Trophoblast cell (in vitro differentiated cells and primary cell): ENCODE results near the gene NR1I3.

ENCODE experiments used
- DNase-seq, 2 donors: peaks; one replicate each; pipeline ENCODE4 v3.0.0-alpha.2; 2016
- H2AFZ ChIP-seq: 2 replicates; pipeline ENCODE4 v1.6.1; 2013; ENCODE audit warnings: low read length, moderate library complexity, mild to moderate bottlenecking; ENCODE audit not compliant: insufficient read depth, poor library complexity
- H2AK5ac ChIP-seq: 2 replicates; pipeline ENCODE4 v1.6.1; 2013; ENCODE audit warnings: mild to moderate bottlenecking, low read length
- H2BK120ac ChIP-seq: 2 replicates; pipeline ENCODE4 v1.6.1; 2013; ENCODE audit warnings: low read length, mild to moderate bottlenecking, moderate library complexity; ENCODE audit not compliant: insufficient read depth, poor library complexity
- H2BK12ac ChIP-seq: 2 replicates; pipeline ENCODE4 v1.6.1; 2013; ENCODE audit warnings: mild to moderate bottlenecking, low read length, moderate library complexity
- H2BK5ac ChIP-seq: 2 replicates; pipeline ENCODE4 v1.6.1; 2013; ENCODE audit warnings: low read length, low read depth, moderate library complexity, mild to moderate bottlenecking; ENCODE audit not compliant: poor library complexity
- H3K14ac ChIP-seq: 2 replicates; pipeline ENCODE4 v1.6.1; 2013; ENCODE audit warnings: mild to moderate bottlenecking, low read length
- H3K18ac ChIP-seq: 2 replicates; pipeline ENCODE4 v1.6.1; 2013; ENCODE audit warnings: mild to moderate bottlenecking, low read length
- H3K23ac ChIP-seq: 2 replicates; pipeline ENCODE4 v1.6.1; 2013; ENCODE audit warnings: low read length
- H3K27ac ChIP-seq: 2 replicates; pipeline ENCODE4 v1.5.1; 2013; ENCODE audit warnings: low read depth, mild to moderate bottlenecking, inconsistent platforms, low read length, moderate library complexity
- H3K27me3 ChIP-seq: 2 replicates; pipeline ENCODE4 v1.6.1; 2013; ENCODE audit warnings: inconsistent platforms, mild to moderate bottlenecking, low read length, moderate library complexity; ENCODE audit not compliant: insufficient read depth
- H3K36me3 ChIP-seq, 2 experiments: 1 replicate in 1 of 2; 2 replicates in 1 of 2; pipeline ENCODE4 v1.6.1; 2013; ENCODE audit warnings: low read length in 2 of 2, mild to moderate bottlenecking in 2 of 2, moderate library complexity in 1 of 2; ENCODE audit not compliant: insufficient read depth in 2 of 2, control insufficient read depth in 1 of 2
- H3K4ac ChIP-seq: 2 replicates; pipeline ENCODE4 v1.6.1; 2013; ENCODE audit warnings: low read depth, mild to moderate bottlenecking, low read length, moderate library complexity
- H3K4me1 ChIP-seq, 2 experiments: 1 replicate in 1 of 2; 2 replicates in 1 of 2; pipeline ENCODE4 v1.6.1; 2013; ENCODE audit warnings: low read length in 2 of 2, mild to moderate bottlenecking in 2 of 2, moderate library complexity in 1 of 2; ENCODE audit not compliant: insufficient read depth in 2 of 2, control insufficient read depth in 1 of 2
- H3K4me2 ChIP-seq: 2 replicates; pipeline ENCODE4 v1.6.1; 2013; ENCODE audit warnings: inconsistent platforms, mild to moderate bottlenecking, low read length, moderate library complexity
- H3K4me3 ChIP-seq: 2 replicates; pipeline ENCODE4 v1.5.1; 2013; ENCODE audit warnings: mild to moderate bottlenecking, low read depth, low read length, inconsistent platforms
- H3K79me1 ChIP-seq: one replicate; pipeline ENCODE4 v1.6.1; 2013; ENCODE audit warnings: low read length
- H3K79me2 ChIP-seq: 2 replicates; pipeline ENCODE4 v1.6.1; 2013; ENCODE audit warnings: low read length, mild to moderate bottlenecking; ENCODE audit not compliant: control insufficient read depth, insufficient read depth, poor library complexity
- H3K9ac ChIP-seq: 2 replicates; pipeline ENCODE4 v1.6.1; 2013; ENCODE audit warnings: mild to moderate bottlenecking, low read length
- H3K9me3 ChIP-seq: 2 replicates; pipeline ENCODE4 v1.6.1; 2013; ENCODE audit warnings: low read depth, mild to moderate bottlenecking, control low read depth, inconsistent platforms, low read length; ENCODE audit not compliant: insufficient read depth
- H4K12ac ChIP-seq: 2 replicates; pipeline ENCODE4 v1.6.1; 2013; ENCODE audit warnings: low read depth, mild to moderate bottlenecking, low read length, moderate library complexity
- H4K8ac ChIP-seq: 2 replicates; pipeline ENCODE4 v1.6.1; 2013; ENCODE audit warnings: low read depth, mild to moderate bottlenecking, low read length, moderate library complexity
- H4K91ac ChIP-seq: one replicate; pipeline ENCODE4 v1.6.1; 2013; ENCODE audit warnings: low read depth, mild to moderate bottlenecking, low read length, moderate library complexity
- WGBS: extraction: QIAGEN DNeasy Blood & Tissue Kit; methylation state at CpG from one replicate; pipeline ENCODE4 v1.1.7; 2013; ENCODE audit warnings: missing lambda C conversion rate; ENCODE audit not compliant: insufficient read length, insufficient coverage; ENCODE audit errors: extremely low coverage; 5-methylcytosine and 5-hydroxymethylcytosine counted together

NR1I3 gene

GRCh38 chr1:161241682-161242081 is 3.7 kb upstream of the NR1I3 start:
- Histone ChIP-seq H3K4me3 (no peak overlapping the region), H3K4ac (no peak overlapping the region), H3K18ac (no peak overlapping the region), H2BK12ac (peak overlapping the region; percentile 55), H3K9ac (no peak overlapping the region), H4K8ac (no peak overlapping the region), H3K4me1 (peaks cover 9 to 17% of the 10 kb centered on the region in 2 experiments), H2AFZ (no peak overlapping the region), H4K12ac (no peak overlapping the region), H3K27ac (peak overlapping the region; percentile 55), H3K23ac (no peak overlapping the region), H3K9me3 (peaks cover 1% of the 10 kb centered on the region), H2BK120ac (peak overlapping the region; percentile 74), H3K79me1 (no peaks in the 10 kb centered on the region), H3K79me2 (no peaks in the 10 kb centered on the region), H3K36me3 (no peaks in the 10 kb centered on the region), H4K91ac (peak overlapping the region; percentile 53), H3K14ac (no peak overlapping the region), H3K4me2 (peak overlapping the region; percentile 21), H3K27me3 (no peaks in the 10 kb centered on the region), H2BK5ac (no peak overlapping the region), H2AK5ac (peak overlapping the region; percentile 76)
- no peak for DNase-seq
- WGBS = no CpG with 5 or more reads among the region's 3 CpGs

- peak; percentile 30 to 75 for DNase-seq
These were observed 1.8 kb downstream of the NR1I3 start for GRCh38 chr1:161235957-161236775.

GRCh38 chr1:161233102-161233501 is 4.9 kb downstream of the NR1I3 start:
- Histone ChIP-seq H2AFZ (no peak overlapping the region), H3K27me3 (no peaks in the 10 kb centered on the region), H2BK120ac (no peak overlapping the region), H4K8ac (no peak overlapping the region), H3K79me2 (no peaks in the 10 kb centered on the region), H3K4me2 (no peak overlapping the region), H3K4me3 (no peak overlapping the region), H3K9me3 (peaks cover 1% of the 10 kb centered on the region), H2BK5ac (no peak overlapping the region), H2AK5ac (no peak overlapping the region), H3K9ac (no peak overlapping the region), H3K14ac (no peak overlapping the region), H2BK12ac (no peak overlapping the region), H3K27ac (no peak overlapping the region), H3K4me1 (peaks cover 3 to 9% of the 10 kb centered on the region in 2 experiments), H3K36me3 (peaks cover 10 to 16% of the 10 kb centered on the region in 2 experiments), H4K12ac (no peak overlapping the region), H3K79me1 (no peaks in the 10 kb centered on the region), H3K4ac (no peak overlapping the region), H3K23ac (no peak overlapping the region), H4K91ac (no peak overlapping the region), H3K18ac (no peak overlapping the region)
- no peak for DNase-seq
- WGBS = no CpG with 5 or more reads among the region's 9 CpGs

More at GRCh38 chr1:161235957-161236775, 1.8 kb downstream of the NR1I3 start:
- no peak overlapping the region for H3K4me3 ChIP-seq
- H3K9me3 ChIP-seq = peaks cover 1% of the 10 kb centered on the region
- no peak overlapping the region for H2BK12ac ChIP-seq
- H3K27ac ChIP-seq = no peak overlapping the region
- H4K12ac ChIP-seq = no peak overlapping the region
- peaks cover 0 to 8% of the 10 kb centered on the region in 2 experiments for H3K4me1 ChIP-seq
- no peak overlapping the region for H3K14ac ChIP-seq
- H2BK5ac ChIP-seq = no peak overlapping the region
- no peak overlapping the region for H2BK120ac ChIP-seq
- no peaks in the 10 kb centered on the region for H3K36me3 ChIP-seq
- H3K9ac ChIP-seq = no peak overlapping the region
- H3K27me3 ChIP-seq = no peaks in the 10 kb centered on the region
- no peak overlapping the region for H3K23ac ChIP-seq
- H3K79me1 ChIP-seq = no peaks in the 10 kb centered on the region
- no peak overlapping the region for H2AK5ac ChIP-seq
- no CpG with 5 or more reads among the region's 5 CpGs for WGBS
- no peak overlapping the region for H3K4me2 ChIP-seq
- no peak overlapping the region for H4K8ac ChIP-seq
- no peak overlapping the region for H4K91ac ChIP-seq
- H2AFZ ChIP-seq = no peak overlapping the region
- H3K79me2 ChIP-seq = no peaks in the 10 kb centered on the region
- H3K4ac ChIP-seq = no peak overlapping the region
- H3K18ac ChIP-seq = no peak overlapping the region

GRCh38 chr1:161230762-161231161 is 7.2 kb downstream of the NR1I3 start:
- no peaks in the 10 kb centered on the region for H3K27me3 ChIP-seq
- no peak overlapping the region for H3K9ac ChIP-seq
- H3K4me1 ChIP-seq = peaks cover 18 to 19% of the 10 kb centered on the region in 2 experiments
- no peak overlapping the region for H3K4me3 ChIP-seq
- DNase-seq = no peak
- H3K9me3 ChIP-seq = peaks cover 1% of the 10 kb centered on the region
- H4K12ac ChIP-seq = no peak overlapping the region
- H3K4ac ChIP-seq = no peak overlapping the region
- H3K79me1 ChIP-seq = peaks cover 10% of the 10 kb centered on the region
- no peak overlapping the region for H2BK120ac ChIP-seq
- no peak overlapping the region for H3K18ac ChIP-seq
- WGBS = no CpG with 5 or more reads among the region's 7 CpGs
- H4K8ac ChIP-seq = no peak overlapping the region
- H3K23ac ChIP-seq = no peak overlapping the region
- H3K27ac ChIP-seq = no peak overlapping the region
- no peak overlapping the region for H2BK5ac ChIP-seq
- H3K36me3 ChIP-seq = peaks cover 10 to 17% of the 10 kb centered on the region in 2 experiments
- H3K14ac ChIP-seq = no peak overlapping the region
- no peak overlapping the region for H2AFZ ChIP-seq
- no peak overlapping the region for H2AK5ac ChIP-seq
- no peak overlapping the region for H3K4me2 ChIP-seq
- peaks cover 5% of the 10 kb centered on the region for H3K79me2 ChIP-seq
- H4K91ac ChIP-seq = no peak overlapping the region
- H2BK12ac ChIP-seq = no peak overlapping the region
